Measurements from ENCODE around the gene ICAM5. TPM values are rescaled to one million over a fixed set of nuclear protein-coding genes. Genes with fewer than 3 reads are reported as not detected.
A peak's percentile ranks its signal among the peaks of the same experiment; 100 is the strongest.
"Not testable (repeated sequence)": the region's sequence is repeated elsewhere in the genome, so short reads cannot be mapped to it uniquely, and the experiment has no call there.

ICAM5 gene, protein sequence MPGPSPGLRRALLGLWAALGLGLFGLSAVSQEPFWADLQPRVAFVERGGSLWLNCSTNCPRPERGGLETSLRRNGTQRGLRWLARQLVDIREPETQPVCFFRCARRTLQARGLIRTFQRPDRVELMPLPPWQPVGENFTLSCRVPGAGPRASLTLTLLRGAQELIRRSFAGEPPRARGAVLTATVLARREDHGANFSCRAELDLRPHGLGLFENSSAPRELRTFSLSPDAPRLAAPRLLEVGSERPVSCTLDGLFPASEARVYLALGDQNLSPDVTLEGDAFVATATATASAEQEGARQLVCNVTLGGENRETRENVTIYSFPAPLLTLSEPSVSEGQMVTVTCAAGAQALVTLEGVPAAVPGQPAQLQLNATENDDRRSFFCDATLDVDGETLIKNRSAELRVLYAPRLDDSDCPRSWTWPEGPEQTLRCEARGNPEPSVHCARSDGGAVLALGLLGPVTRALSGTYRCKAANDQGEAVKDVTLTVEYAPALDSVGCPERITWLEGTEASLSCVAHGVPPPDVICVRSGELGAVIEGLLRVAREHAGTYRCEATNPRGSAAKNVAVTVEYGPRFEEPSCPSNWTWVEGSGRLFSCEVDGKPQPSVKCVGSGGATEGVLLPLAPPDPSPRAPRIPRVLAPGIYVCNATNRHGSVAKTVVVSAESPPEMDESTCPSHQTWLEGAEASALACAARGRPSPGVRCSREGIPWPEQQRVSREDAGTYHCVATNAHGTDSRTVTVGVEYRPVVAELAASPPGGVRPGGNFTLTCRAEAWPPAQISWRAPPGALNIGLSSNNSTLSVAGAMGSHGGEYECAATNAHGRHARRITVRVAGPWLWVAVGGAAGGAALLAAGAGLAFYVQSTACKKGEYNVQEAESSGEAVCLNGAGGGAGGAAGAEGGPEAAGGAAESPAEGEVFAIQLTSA
- total RNA-seq, result under 1 TPM; 0.78 to 0.83 TPM

DNA sequence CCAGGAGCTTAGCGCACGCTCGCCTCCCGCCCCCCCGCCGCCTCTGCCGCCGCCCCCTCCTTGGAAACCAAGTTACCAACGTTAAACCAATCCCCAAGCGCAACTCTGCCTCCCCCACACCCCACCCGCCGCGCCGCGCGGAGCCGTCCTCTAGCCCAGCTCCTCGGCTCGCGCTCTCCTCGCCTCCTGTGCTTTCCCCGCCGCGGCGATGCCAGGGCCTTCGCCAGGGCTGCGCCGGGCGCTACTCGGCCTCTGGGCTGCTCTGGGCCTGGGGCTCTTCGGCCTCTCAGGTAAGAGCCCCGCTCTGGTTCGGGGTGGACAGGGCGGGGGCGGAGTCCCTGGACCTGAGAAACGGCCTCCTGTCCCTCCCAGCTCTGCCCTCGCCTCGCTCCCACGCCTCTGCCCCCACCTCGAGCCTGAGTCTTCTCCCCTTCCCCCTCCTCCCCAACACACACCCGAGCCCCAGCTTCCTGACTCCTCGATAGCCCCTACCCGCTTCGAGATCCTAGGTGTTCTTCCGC, at the start of gene ICAM5:
ICAM5 (plus strand) TSS at position 117 of the 521 bp plus-strand sequence; CDS start at position 209, 92 bp downstream.
- peak within 1 kb of the TSS in 1 of 2 donors; percentile 24 for H3K27ac Mint-ChIP-seq
- DNase-seq (ENCODE audit: low spot score) (peak; percentile 58), ATAC-seq (no peak)
- H3K4me3 Mint-ChIP-seq, result peak within 1 kb of the TSS; percentile 87
- peaks cover 9% of the 10 kb centered on the region for H3K36me3 Mint-ChIP-seq
- H3K27me3 Mint-ChIP-seq, result peaks cover 15 to 17% of the 10 kb centered on the region in 2 donors
- no peaks in the 10 kb centered on the region for H3K9me3 Mint-ChIP-seq
- peaks cover 56 to 64% of the 10 kb centered on the region in 2 donors for H3K4me1 Mint-ChIP-seq (ENCODE audit: low read depth in 2 of 2)

DNA sequence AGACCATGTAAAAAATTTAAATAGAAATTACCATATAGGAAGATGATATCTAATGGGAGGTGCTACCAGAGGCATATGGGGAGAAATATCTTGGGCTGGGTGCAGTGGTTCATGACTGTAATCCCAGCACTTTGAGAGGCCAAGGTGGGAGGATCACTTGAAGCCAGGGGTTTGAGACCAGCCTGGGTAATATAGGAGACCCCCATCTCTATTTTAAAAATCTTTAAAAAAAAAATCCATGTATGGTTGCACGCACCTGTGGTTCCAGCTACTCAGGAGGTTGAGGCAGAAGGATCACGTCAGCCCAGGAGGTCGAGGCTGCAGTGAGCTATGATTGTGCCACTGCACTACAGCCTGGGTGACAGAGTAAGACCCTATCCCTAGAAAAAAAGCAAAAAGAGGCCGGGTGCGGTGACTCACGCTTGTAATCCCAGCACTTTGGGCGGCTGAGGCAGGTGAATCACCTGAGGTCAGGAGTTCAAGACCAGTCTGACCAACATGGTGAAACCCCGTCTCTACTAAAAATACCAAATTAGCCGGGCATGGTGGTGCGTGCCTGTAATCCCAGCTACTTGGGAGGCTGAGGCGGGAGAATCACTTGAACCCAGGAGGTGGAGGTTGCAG, 47.8 kb upstream of the ICAM5 start:
- H3K4me3 Mint-ChIP-seq; DNase-seq (ENCODE audit: low spot score); H3K27me3 Mint-ChIP-seq; H3K9me3 Mint-ChIP-seq; H3K4me1 Mint-ChIP-seq (ENCODE audit: low read depth in 2 of 2); H3K27ac Mint-ChIP-seq; H3K36me3 Mint-ChIP-seq; ATAC-seq: not testable (repeated sequence)

DNA sequence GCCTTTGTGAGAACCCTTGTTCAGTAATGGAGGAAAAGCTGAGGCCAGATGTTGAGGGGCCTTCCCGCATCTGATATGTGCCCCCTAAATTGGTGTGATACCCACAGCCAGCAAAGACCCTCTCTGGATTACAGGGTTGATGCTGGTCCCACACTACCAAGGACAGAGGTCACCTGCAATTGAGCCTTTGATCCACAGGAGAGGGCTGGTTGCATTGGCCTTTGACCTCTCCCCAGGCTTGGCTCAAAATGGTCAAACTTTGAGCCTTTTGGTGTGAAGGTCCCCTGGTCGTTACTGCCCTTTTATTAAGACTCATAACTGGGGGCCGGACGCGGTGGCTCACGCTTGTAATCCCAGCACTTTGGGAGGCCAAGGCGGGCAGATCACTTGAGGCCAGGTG, 46.1 kb upstream of the ICAM5 start:
- no peak overlapping the region for H3K4me3 Mint-ChIP-seq
- ATAC-seq (no peak), DNase-seq (ENCODE audit: low spot score) (no peak)
- H3K36me3 Mint-ChIP-seq, result no peaks in the 10 kb centered on the region
- H3K27ac Mint-ChIP-seq, result no peak overlapping the region
- no peaks in the 10 kb centered on the region for H3K27me3 Mint-ChIP-seq
- no peaks in the 10 kb centered on the region for H3K9me3 Mint-ChIP-seq
- H3K4me1 Mint-ChIP-seq (ENCODE audit: low read depth in 2 of 2), result peaks cover 0 to 3% of the 10 kb centered on the region in 2 donors

DNA sequence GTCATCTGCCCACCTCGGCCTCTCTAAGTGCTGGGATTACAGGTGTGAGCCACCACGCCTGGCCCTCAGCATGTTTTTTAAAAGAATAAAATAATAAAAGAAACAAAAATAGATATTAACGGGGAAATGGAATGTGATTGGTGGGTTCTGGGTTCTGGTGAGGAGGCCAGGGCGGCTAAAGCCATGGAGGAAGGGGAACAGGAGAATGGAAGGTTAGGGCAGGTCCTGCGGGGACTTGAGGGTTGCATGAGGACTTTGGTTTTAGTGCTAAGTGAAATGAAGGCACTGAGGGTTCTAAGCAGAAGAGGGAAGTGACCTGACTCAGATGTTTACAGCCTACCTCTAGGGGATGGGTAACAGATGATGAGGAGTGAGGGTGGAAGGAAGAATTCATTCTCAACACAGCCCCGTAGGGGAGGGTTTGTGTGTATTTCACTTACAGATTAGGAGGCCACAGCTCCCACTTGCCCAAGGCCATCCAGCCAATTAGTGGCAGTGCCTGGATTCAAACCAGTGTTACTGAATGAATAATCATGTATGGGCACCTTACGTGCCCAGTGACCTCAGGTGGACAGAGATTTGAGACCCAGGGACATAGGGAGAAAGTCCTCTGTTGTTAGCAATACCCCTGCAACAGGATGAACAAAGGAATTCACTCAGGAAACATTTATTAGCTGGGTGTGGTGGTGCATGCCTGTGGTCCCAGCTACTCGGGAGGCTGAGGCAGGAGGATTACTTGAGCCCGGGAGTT, 44.4 kb upstream of the ICAM5 start:
- no peaks in the 10 kb centered on the region for H3K36me3 Mint-ChIP-seq
- no peak for ATAC-seq
- H3K9me3 Mint-ChIP-seq, result no peaks in the 10 kb centered on the region
- no peak for DNase-seq (ENCODE audit: low spot score)
- no peak overlapping the region for H3K4me3 Mint-ChIP-seq
- no peaks in the 10 kb centered on the region for H3K27me3 Mint-ChIP-seq
- H3K27ac Mint-ChIP-seq, result no peak overlapping the region
- H3K4me1 Mint-ChIP-seq (ENCODE audit: low read depth in 2 of 2), result peaks cover 0 to 2% of the 10 kb centered on the region in 2 donors

DNA sequence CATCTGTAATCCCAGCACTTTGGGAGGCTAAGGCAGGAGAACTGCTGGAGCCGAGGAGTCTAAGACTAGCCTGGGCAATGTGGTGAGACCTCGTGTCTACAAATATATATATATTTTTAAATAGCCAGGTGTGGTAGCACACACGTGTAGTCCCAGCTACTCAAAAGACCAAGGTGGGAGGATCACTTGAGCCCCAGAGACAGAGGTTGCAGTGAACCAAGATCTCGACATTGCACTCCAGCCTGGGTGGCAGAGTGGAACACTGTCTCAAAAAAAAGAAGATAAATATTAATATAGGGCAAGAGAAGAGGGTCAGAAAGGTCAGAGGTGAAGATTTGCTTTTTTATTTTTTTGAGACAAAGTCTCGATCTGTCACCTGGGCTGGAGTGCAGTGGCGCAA, 43.2 kb upstream of the ICAM5 start:
- no peaks in the 10 kb centered on the region for H3K36me3 Mint-ChIP-seq
- DNase-seq (ENCODE audit: low spot score), result no peak
- H3K4me3 Mint-ChIP-seq, result no peak overlapping the region
- H3K27me3 Mint-ChIP-seq, result no peaks in the 10 kb centered on the region
- no peak overlapping the region for H3K27ac Mint-ChIP-seq
- H3K4me1 Mint-ChIP-seq (ENCODE audit: low read depth in 2 of 2), result peaks cover 0 to 2% of the 10 kb centered on the region in 2 donors
- ATAC-seq, result no peak
- H3K9me3 Mint-ChIP-seq, result no peaks in the 10 kb centered on the region

DNA sequence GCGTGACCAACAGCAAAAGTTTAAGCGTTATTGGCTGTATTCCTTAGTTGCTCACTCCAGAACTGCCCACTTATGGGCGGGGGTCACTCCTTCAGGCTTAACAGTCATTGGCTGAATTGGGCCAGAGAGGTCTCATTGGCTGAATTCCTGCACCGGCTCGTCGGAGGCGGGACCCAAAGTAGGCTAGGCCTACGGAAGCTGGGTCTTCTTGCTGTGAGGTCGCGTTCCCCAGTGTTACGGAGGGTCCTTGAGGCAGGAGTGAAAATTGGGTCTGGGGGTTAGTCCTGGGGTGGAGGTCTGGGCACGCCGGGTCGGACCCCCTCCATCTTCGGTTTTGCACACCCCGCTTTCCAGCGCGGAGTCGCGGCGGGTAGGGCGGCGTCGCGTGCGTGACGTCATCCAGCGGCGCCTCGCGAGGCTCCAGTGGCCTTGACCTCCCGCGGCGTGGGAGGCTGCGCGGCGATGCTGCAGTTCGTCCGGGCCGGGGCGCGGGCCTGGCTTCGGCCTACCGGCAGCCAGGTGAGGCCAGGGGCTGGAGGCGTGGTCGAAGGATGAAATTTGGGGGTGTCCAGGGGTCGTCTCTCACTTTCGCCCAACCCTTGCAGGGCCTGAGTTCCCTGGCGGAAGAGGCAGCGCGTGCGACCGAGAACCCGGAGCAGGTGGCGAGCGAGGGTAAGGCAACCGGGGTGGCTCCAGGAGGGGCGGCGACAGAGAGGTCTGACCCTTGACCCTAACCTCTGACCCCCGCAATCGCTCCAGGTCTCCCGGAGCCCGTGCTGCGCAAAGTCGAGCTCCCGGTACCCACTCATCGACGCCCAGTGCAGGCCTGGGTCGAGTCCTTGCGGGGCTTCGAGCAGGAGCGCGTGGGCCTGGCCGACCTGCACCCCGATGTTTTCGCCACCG, 37.7 kb upstream of the ICAM5 start, which contains the start of gene MRPL4:
MRPL4 (plus strand) TSS at position 423 of the 903 bp plus-strand sequence; CDS start at position 463, 40 bp downstream.
- Mint-ChIP-seq H3K27ac (peak within 1 kb of the TSS; percentile 84 to 92), H3K27me3 (no peaks in the 10 kb centered on the region), H3K4me3 (peak within 1 kb of the TSS; percentile 96), H3K36me3 (peaks cover 9% of the 10 kb centered on the region), H3K9me3 (no peaks in the 10 kb centered on the region), H3K4me1 (ENCODE audit: low read depth in 2 of 2) (peaks cover 13 to 14% of the 10 kb centered on the region in 2 donors)
- peak; percentile 97 to 98 for ATAC-seq
- peak; percentile 98 for DNase-seq (ENCODE audit: low spot score)

DNA sequence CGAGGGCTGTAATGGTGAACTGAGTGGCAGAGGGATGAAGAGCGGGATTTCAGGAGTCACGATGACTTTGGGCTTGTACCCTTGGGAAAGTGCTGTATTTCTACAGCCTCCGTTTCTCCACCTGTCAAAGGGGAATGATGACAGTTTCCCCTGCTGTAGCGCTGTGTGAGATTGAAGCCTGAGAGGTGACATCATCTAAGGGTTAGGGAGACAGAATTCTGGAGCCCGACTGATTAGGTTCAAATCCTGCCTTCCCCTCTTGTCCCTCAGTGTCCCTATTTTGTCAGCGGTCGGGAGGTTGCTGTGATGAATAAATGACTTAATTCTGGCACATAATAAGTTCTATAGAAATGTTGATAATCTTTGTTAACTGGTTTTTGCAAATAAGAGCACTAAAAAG, 37.0 kb upstream of the ICAM5 start:
- Mint-ChIP-seq H3K27me3 (no peaks in the 10 kb centered on the region), H3K9me3 (no peaks in the 10 kb centered on the region), H3K36me3 (peaks cover 15% of the 10 kb centered on the region)

DNA sequence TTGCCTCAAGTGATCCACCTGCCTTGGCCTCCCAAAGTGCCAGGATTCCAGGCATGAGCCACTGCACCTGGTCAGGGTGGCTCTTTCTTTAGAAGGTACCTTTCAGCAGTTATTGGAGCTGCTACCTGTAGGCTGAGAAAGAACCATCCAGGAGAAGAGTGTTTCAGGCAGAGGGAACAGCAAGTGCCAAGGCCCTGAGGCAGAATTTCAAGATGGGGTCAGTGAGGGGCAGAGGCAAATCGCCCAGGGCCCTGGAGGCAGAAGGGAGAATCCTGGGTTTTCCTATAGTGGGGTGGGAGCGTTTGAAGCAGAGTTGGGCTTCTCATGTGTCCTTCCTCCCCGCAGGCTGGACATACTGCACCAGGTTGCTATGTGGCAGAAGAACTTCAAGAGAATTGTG, 35.5 kb upstream of the ICAM5 start:
- H3K4me3 Mint-ChIP-seq, result peak overlapping the region; percentile 5

More for the DNA sequence above, 37.0 kb upstream of the ICAM5 start:
- Mint-ChIP-seq H3K4me1 (ENCODE audit: low read depth in 2 of 2) (peaks cover 13 to 18% of the 10 kb centered on the region in 2 donors), H3K4me3 (peak overlapping the region; percentile 96), H3K27ac (peak overlapping the region; percentile 84 to 92)
- DNase-seq (ENCODE audit: low spot score) (peak; percentile 13), ATAC-seq (no peak)

DNA sequence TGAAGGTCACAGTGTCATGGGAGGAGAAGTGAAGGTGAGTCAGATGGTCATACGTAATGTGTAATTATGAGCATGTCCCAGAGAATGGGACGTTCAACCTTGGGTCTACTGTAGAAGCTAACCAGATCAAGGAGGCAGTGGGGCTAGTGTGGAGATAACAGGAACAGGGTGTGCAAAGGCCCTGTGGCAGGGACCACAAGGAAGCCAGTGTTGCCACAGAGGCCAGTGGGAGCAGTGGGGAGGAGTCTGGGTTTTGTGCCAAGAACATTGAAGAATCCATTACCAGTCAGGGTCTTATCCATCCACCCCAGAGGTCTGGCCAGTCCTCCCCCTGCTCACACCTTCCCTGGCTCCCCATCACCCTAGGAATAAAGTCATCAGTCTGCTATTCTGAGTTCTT, 34.4 kb upstream of the ICAM5 start:
- Mint-ChIP-seq H3K4me1 (ENCODE audit: low read depth in 2 of 2) (peaks cover 13 to 18% of the 10 kb centered on the region in 2 donors), H3K4me3 (no peak overlapping the region), H3K36me3 (peaks cover 17% of the 10 kb centered on the region), H3K27me3 (no peaks in the 10 kb centered on the region), H3K9me3 (no peaks in the 10 kb centered on the region), H3K27ac (no peak overlapping the region)
- DNase-seq (ENCODE audit: low spot score) (no peak), ATAC-seq (no peak)

More for the DNA sequence above, 35.5 kb upstream of the ICAM5 start:
- Mint-ChIP-seq H3K27ac (no peak overlapping the region), H3K9me3 (no peaks in the 10 kb centered on the region), H3K36me3 (peaks cover 17% of the 10 kb centered on the region), H3K4me1 (ENCODE audit: low read depth in 2 of 2) (peaks cover 13 to 18% of the 10 kb centered on the region in 2 donors), H3K27me3 (no peaks in the 10 kb centered on the region)
- no peak for DNase-seq (ENCODE audit: low spot score)
- ATAC-seq, result no peak

DNA sequence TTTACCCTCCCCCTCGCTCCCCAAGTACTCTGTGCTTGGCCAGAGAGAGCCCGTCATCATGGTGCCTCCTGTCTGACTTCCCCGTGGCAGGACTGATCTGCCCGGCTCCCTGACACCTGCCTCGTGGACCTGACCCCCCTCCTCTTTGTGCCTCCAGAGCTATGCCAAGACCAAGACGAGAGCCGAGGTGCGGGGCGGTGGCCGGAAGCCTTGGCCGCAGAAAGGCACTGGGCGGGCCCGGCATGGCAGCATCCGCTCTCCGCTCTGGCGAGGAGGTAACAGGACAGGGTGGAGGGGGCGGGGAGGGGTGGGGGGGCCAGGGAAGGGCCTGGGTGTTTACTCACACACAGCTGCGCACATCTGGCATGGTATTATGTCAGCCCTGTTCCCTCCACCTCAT, 33.2 kb upstream of the ICAM5 start:
- Mint-ChIP-seq H3K27me3 (no peaks in the 10 kb centered on the region), H3K4me1 (ENCODE audit: low read depth in 2 of 2) (peaks cover 13 to 18% of the 10 kb centered on the region in 2 donors), H3K9me3 (no peaks in the 10 kb centered on the region), H3K4me3 (no peak overlapping the region), H3K36me3 (peaks cover 17% of the 10 kb centered on the region), H3K27ac (no peak overlapping the region)
- peak; percentile 23 for DNase-seq (ENCODE audit: low spot score)
- no peak for ATAC-seq

DNA sequence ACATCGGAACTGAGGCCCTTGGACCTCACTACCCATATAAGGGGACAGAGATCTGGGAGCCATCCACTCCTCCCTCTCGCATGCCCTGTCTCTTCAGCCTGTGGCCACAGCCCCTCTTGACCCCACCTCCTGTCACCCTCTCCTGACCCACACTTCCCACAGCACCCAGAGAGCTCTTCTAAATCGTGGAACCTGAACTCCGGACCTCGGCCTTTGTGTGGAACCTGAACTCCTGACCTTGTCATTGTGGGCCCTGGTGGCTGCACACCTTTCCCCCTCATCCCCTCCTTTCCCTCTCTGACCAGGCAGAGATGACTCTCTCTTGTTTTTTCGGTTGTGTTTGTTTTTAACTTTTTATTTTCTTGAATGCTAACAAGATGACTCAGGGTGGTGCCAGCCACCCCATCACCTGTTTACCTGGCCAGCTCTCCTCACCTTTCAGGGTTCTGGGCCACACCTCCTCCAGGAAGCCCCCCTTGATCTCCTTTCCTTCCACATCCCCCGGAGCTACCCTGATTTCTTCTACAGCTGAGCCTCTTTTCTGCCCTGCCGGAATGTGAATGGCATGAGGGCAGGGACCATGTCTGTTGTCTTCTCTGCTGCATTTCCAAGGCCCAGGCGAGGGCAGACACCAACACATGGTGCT, 32.7 kb upstream of the ICAM5 start:
- Mint-ChIP-seq H3K9me3 (no peaks in the 10 kb centered on the region), H3K27me3 (no peaks in the 10 kb centered on the region), H3K27ac (no peak overlapping the region), H3K4me1 (ENCODE audit: low read depth in 2 of 2) (peaks cover 13 to 15% of the 10 kb centered on the region in 2 donors), H3K36me3 (peaks cover 17% of the 10 kb centered on the region), H3K4me3 (no peak overlapping the region)
- ATAC-seq, result no peak
- peak; percentile 39 for DNase-seq (ENCODE audit: low spot score)

Data from natural killer cell treated with Interleukin-12 subunit alpha and Interleukin-12 subunit beta and Interleukin-15 and Interleukin-18, amount 100 ng/mL, for 72 hours (primary cell).